Sigmoid colon (tissue), 4 donors: ENCODE data around the gene BCL2L12.

Experiments
- EP300 ChIP-seq, 4 donors: sonication (generic); formaldehyde crosslinking; IDR thresholded peaks; one replicate each; pipeline ENCODE4 v1.6.1; 2017; ENCODE audit warnings: antibody characterized with exemption in 4 of 4
- POLR2A ChIP-seq, 2 donors: fragments of 450-650 bp; IDR thresholded peaks; one replicate each; pipeline ENCODE4 v1.6.1; 2016; ENCODE audit warnings: antibody characterized with exemption in 2 of 2, mild to moderate bottlenecking in 2 of 2, moderate library complexity in 2 of 2
- POLR2AphosphoS5 ChIP-seq, 4 donors: sonication (generic); formaldehyde crosslinking; IDR thresholded peaks; one replicate each; pipeline ENCODE4 v1.6.1; 2017; ENCODE audit warnings: antibody characterized with exemption in 4 of 4
- TF ChIP-seq, protein P1 (sequence below), 4 experiments: fragments of 450-650 bp in 3 of 4; fragments of 200-600 bp in 1 of 4; IDR thresholded peaks; one replicate each; pipeline ENCODE4 v1.5.1; 2016 to 2019; ENCODE audit warnings: antibody characterized with exemption in 4 of 4, mild to moderate bottlenecking in 3 of 4, moderate library complexity in 2 of 4

DNA sequence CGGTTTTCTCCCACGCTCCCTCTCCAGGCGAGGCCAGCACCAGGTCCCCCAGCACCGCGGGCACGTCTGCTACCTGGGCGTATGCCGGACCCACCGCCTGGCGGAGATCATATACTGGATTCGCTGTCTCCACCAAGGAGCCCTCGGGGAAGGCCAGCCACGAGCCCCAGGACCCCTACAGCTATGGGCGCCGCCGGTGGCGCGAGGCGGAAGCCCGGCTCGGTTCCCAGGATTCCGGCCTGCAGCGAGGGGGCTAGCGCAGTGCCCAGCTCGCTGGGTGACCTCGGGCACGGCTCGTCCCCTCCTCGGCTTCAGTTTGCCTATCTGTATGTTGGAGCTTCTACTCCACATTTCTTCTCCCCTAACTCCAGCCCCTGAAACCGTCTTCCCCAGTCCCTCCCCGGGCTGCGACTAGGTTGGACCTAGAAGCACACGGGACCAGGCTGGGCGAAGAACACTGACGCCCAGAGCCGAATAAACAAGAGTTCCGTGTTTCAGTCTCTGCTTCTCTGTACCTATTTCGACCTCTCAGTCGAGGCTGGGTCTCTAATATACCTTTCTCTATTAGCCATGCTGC lies 24.4 kb downstream of the BCL2L12 start:
- TF ChIP-seq, protein P1, sequence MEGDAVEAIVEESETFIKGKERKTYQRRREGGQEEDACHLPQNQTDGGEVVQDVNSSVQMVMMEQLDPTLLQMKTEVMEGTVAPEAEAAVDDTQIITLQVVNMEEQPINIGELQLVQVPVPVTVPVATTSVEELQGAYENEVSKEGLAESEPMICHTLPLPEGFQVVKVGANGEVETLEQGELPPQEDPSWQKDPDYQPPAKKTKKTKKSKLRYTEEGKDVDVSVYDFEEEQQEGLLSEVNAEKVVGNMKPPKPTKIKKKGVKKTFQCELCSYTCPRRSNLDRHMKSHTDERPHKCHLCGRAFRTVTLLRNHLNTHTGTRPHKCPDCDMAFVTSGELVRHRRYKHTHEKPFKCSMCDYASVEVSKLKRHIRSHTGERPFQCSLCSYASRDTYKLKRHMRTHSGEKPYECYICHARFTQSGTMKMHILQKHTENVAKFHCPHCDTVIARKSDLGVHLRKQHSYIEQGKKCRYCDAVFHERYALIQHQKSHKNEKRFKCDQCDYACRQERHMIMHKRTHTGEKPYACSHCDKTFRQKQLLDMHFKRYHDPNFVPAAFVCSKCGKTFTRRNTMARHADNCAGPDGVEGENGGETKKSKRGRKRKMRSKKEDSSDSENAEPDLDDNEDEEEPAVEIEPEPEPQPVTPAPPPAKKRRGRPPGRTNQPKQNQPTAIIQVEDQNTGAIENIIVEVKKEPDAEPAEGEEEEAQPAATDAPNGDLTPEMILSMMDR (IDR thresholded peaks at IDR 0.05) = peak in 1 of 4 experiments; percentile 11
- TF ChIP-seq EP300 (IDR thresholded peaks at IDR 0.05) = no peak
- TF ChIP-seq POLR2A (IDR thresholded peaks at IDR 0.05) = no peak
- no peak for TF ChIP-seq POLR2AphosphoS5 (IDR thresholded peaks at IDR 0.05)
